Naive thymus-derived CD8-positive, alpha-beta T cell (primary cell): ENCODE measurements around the gene SH3BP4. TPM values are rescaled to one million over a fixed set of nuclear protein-coding genes. Genes with fewer than 3 reads are reported as not detected.

Source experiments
- ATAC-seq, 2 donors: fragments of 150-1000 bp; cut with Tn5 transposase in 1 of 2; sonication (Bioruptor Pico), chemical (Tn5 transposase) in 1 of 2; 1 replicate in 1 of 2; 2 replicates in 1 of 2; pipeline ENCODE4 v1.10.0; 2021; ENCODE audit warnings: mild to moderate bottlenecking in 2 of 2, moderate library complexity in 2 of 2
- POLR2A ChIA-PET: fragments of 350-600 bp; sonication (Branson Sonifier 250); formaldehyde crosslinking; loops from one replicate; lab custom pipeline; 2021; ENCODE audit warnings: antibody characterized with exemption; lab: Charles Lee
- DNase-seq, 10 donors: peaks; one replicate each; pipeline versions ENCODE4 v3.0.0 to v3.0.0-alpha.2; 2020 to 2022
- H3K27ac Mint-ChIP-seq, 10 donors: one replicate each; pipeline ENCODE4 v1.8.0; 2020 to 2022; ENCODE audit warnings: mild to moderate bottlenecking in 10 of 10, mixed read lengths in 10 of 10, moderate library complexity in 4 of 10, inconsistent platforms in 1 of 10
- H3K27me3 Mint-ChIP-seq, 5 donors: one replicate each; pipeline ENCODE4 v1.8.0; 2021 to 2022; ENCODE audit warnings: mixed read lengths in 5 of 5
- H3K36me3 Mint-ChIP-seq, 3 donors: one replicate each; pipeline ENCODE4 v1.8.0; 2020 to 2022; ENCODE audit warnings: mixed read lengths in 3 of 3, mild to moderate bottlenecking in 2 of 3, inconsistent platforms in 1 of 3
- H3K4me1 Mint-ChIP-seq, 4 donors: one replicate each; pipeline ENCODE4 v1.8.0; 2021 to 2022; ENCODE audit warnings: mixed read lengths in 4 of 4
- H3K4me3 Mint-ChIP-seq, 10 donors: one replicate each; pipeline ENCODE4 v1.8.0; 2020 to 2022; ENCODE audit warnings: mild to moderate bottlenecking in 10 of 10, mixed read lengths in 10 of 10, moderate library complexity in 6 of 10, inconsistent platforms in 1 of 10
- H3K9me3 Mint-ChIP-seq, 9 donors: one replicate each; pipeline ENCODE4 v1.8.0; 2020 to 2022; ENCODE audit warnings: mixed read lengths in 9 of 9, mild to moderate bottlenecking in 3 of 9, inconsistent platforms in 1 of 9, moderate library complexity in 1 of 9
- polyA plus RNA-seq, 3 donors: library from polyadenylated mRNA; unstranded; fragments of 300-500 nt; fragmentation: Illumina TruSeq; gene quantifications; one replicate each; pipeline ENCODE4 v1.2.3, GENCODE V29; 2021
- total RNA-seq, 8 experiments: library from RNA in 2 of 8; stranded (reverse) in 2 of 8; gene quantifications; one replicate each; pipeline ENCODE4 v1.2.3 and lab custom pipeline; 2021 to 2026

Gene SH3BP4
- total and polyA plus RNA-seq, 5 experiments from 2014 or later: 0.19 to 0.29 TPM; not detected in 3

GRCh38 chr2:235041221-235041917 is 89.6 kb downstream of the SH3BP4 start:
- Mint-ChIP-seq H3K36me3 (no peaks in the 10 kb centered on the region), H3K27me3 (peaks cover 0 to 12% (median 9%) of the 10 kb centered on the region in 5 donors)
- no peak for DNase-seq

GRCh38 chr2:235041918-235042575 is 90.2 kb downstream of the SH3BP4 start:
- no peak overlapping the region for H3K4me3 Mint-ChIP-seq
- POLR2A ChIA-PET: no interaction called here

More at GRCh38 chr2:235041221-235041917, 89.6 kb downstream of the SH3BP4 start:
- H3K4me1 Mint-ChIP-seq: peaks cover 7 to 26% (median 12%) of the 10 kb centered on the region in 4 donors
- peaks cover 0 to 3% (median 0%) of the 10 kb centered on the region in 9 donors for H3K9me3 Mint-ChIP-seq
- no peak overlapping the region for H3K27ac Mint-ChIP-seq
- POLR2A ChIA-PET: no interaction called here
- no peak overlapping the region for H3K4me3 Mint-ChIP-seq
- ATAC-seq: no peak

GRCh38 chr2:235042576-235043515 is 91.0 kb downstream of the SH3BP4 start:
- Mint-ChIP-seq H3K4me3 (peak overlapping the region in 1 of 10 donors; percentile 45), H3K4me1 (peaks cover 7 to 34% (median 12%) of the 10 kb centered on the region in 4 donors), H3K9me3 (peaks cover 0 to 3% (median 0%) of the 10 kb centered on the region in 9 donors), H3K27me3 (peaks cover 0 to 22% (median 17%) of the 10 kb centered on the region in 5 donors), H3K36me3 (no peaks in the 10 kb centered on the region), H3K27ac (no peak overlapping the region)
- DNase-seq (no peak), ATAC-seq (no peak)
- POLR2A ChIA-PET: no interaction called here

More at GRCh38 chr2:235041918-235042575, 90.2 kb downstream of the SH3BP4 start:
- peaks cover 0 to 3% (median 0%) of the 10 kb centered on the region in 9 donors for H3K9me3 Mint-ChIP-seq
- peaks cover 7 to 33% (median 12%) of the 10 kb centered on the region in 4 donors for H3K4me1 Mint-ChIP-seq
- H3K27ac Mint-ChIP-seq: no peak overlapping the region
- no peaks in the 10 kb centered on the region for H3K36me3 Mint-ChIP-seq
- H3K27me3 Mint-ChIP-seq: peaks cover 0 to 15% (median 13%) of the 10 kb centered on the region in 5 donors
- ATAC-seq (no peak), DNase-seq (no peak)

- ATAC-seq (no peak), DNase-seq (peak in 1 of 10 donors; percentile 14)
- Mint-ChIP-seq H3K9me3 (peaks cover 0 to 3% (median 0%) of the 10 kb centered on the region in 9 donors), H3K4me1 (peaks cover 7 to 42% (median 12%) of the 10 kb centered on the region in 4 donors), H3K27me3 (peaks cover 0 to 25% (median 17%) of the 10 kb centered on the region in 5 donors), H3K27ac (peak overlapping the region in 1 of 10 donors; percentile 46), H3K4me3 (peak overlapping the region in 1 of 10 donors; percentile 42), H3K36me3 (no peaks in the 10 kb centered on the region)
- POLR2A ChIA-PET: no interaction called here
These were observed 92.1 kb downstream of the SH3BP4 start for GRCh38 chr2:235043762-235044500.

- DNase-seq: no peak
- H3K4me1 Mint-ChIP-seq: peaks cover 7 to 43% (median 12%) of the 10 kb centered on the region in 4 donors
- H3K9me3 Mint-ChIP-seq: peaks cover 0 to 3% (median 0%) of the 10 kb centered on the region in 9 donors
- H3K36me3 Mint-ChIP-seq: no peaks in the 10 kb centered on the region
- peak overlapping the region in 2 of 10 donors; percentile 60 to 64 for H3K27ac Mint-ChIP-seq
- no peak for ATAC-seq
- POLR2A ChIA-PET: no interaction called here
- peak overlapping the region in 5 of 10 donors; percentile 35 to 62 (median 53) for H3K4me3 Mint-ChIP-seq
- peaks cover 0 to 25% (median 17%) of the 10 kb centered on the region in 5 donors for H3K27me3 Mint-ChIP-seq
These were observed 92.9 kb downstream of the SH3BP4 start for GRCh38 chr2:235044501-235045271.

GRCh38 chr2:235045336-235045972 is 93.6 kb downstream of the SH3BP4 start:
- peak overlapping the region in 3 of 10 donors; percentile 56 to 64 (median 59) for H3K27ac Mint-ChIP-seq
- peaks cover 0 to 25% (median 17%) of the 10 kb centered on the region in 5 donors for H3K27me3 Mint-ChIP-seq
- H3K9me3 Mint-ChIP-seq: peaks cover 0 to 3% (median 0%) of the 10 kb centered on the region in 9 donors
- peak overlapping the region in 8 of 10 donors; percentile 34 to 62 (median 46) for H3K4me3 Mint-ChIP-seq
- H3K4me1 Mint-ChIP-seq: peaks cover 7 to 45% (median 12%) of the 10 kb centered on the region in 4 donors
- POLR2A ChIA-PET: no interaction called here
- ATAC-seq (peak in 1 of 2 donors; percentile 27), DNase-seq (peak in 2 of 10 donors; percentile 31 to 54)
- no peaks in the 10 kb centered on the region for H3K36me3 Mint-ChIP-seq

GRCh38 chr2:235045973-235046343 is 94.1 kb downstream of the SH3BP4 start:
- H3K9me3 Mint-ChIP-seq: peaks cover 0 to 3% (median 0%) of the 10 kb centered on the region in 9 donors
- H3K27me3 Mint-ChIP-seq: peaks cover 0 to 25% (median 17%) of the 10 kb centered on the region in 5 donors
- H3K36me3 Mint-ChIP-seq: no peaks in the 10 kb centered on the region
- H3K27ac Mint-ChIP-seq: peak overlapping the region in 3 of 10 donors; percentile 59 to 85 (median 64)
- ATAC-seq (no peak), DNase-seq (no peak)
- POLR2A ChIA-PET: no interaction called here
- H3K4me3 Mint-ChIP-seq: peak overlapping the region in 7 of 10 donors; percentile 1 to 62 (median 48)
- H3K4me1 Mint-ChIP-seq: peaks cover 7 to 45% (median 12%) of the 10 kb centered on the region in 4 donors

GRCh38 chr2:235046589-235046988 is 94.8 kb downstream of the SH3BP4 start:
- POLR2A ChIA-PET: no interaction called here
- H3K9me3 Mint-ChIP-seq: peaks cover 0 to 3% (median 0%) of the 10 kb centered on the region in 9 donors
- peaks cover 8 to 51% (median 13%) of the 10 kb centered on the region in 4 donors for H3K4me1 Mint-ChIP-seq
- peaks cover 0 to 28% (median 17%) of the 10 kb centered on the region in 5 donors for H3K27me3 Mint-ChIP-seq
- ATAC-seq (no peak), DNase-seq (no peak)
- H3K27ac Mint-ChIP-seq: no peak overlapping the region
- no peaks in the 10 kb centered on the region for H3K36me3 Mint-ChIP-seq
- peak overlapping the region in 2 of 10 donors; percentile 18 for H3K4me3 Mint-ChIP-seq

- Mint-ChIP-seq H3K4me3 (no peak overlapping the region), H3K4me1 (peaks cover 11 to 52% (median 14%) of the 10 kb centered on the region in 4 donors), H3K9me3 (peaks cover 0 to 3% (median 0%) of the 10 kb centered on the region in 9 donors), H3K27ac (no peak overlapping the region), H3K36me3 (no peaks in the 10 kb centered on the region), H3K27me3 (peaks cover 0 to 37% (median 17%) of the 10 kb centered on the region in 5 donors)
- DNase-seq (peak in 1 of 10 donors; percentile 24), ATAC-seq (no peak)
- POLR2A ChIA-PET: no interaction called here
These were observed 95.6 kb downstream of the SH3BP4 start for GRCh38 chr2:235047171-235048160.

GRCh38 chr2:235048549-235048948 is 96.7 kb downstream of the SH3BP4 start:
- ATAC-seq (no peak), DNase-seq (peak in 1 of 10 donors; percentile 32)
- no peak overlapping the region for H3K27ac Mint-ChIP-seq
- H3K36me3 Mint-ChIP-seq: no peaks in the 10 kb centered on the region
- H3K27me3 Mint-ChIP-seq: peaks cover 0 to 38% (median 17%) of the 10 kb centered on the region in 5 donors
- H3K9me3 Mint-ChIP-seq: peaks cover 0 to 3% (median 0%) of the 10 kb centered on the region in 9 donors
- H3K4me1 Mint-ChIP-seq: peaks cover 11 to 52% (median 14%) of the 10 kb centered on the region in 4 donors
- no peak overlapping the region for H3K4me3 Mint-ChIP-seq
- POLR2A ChIA-PET: no interaction called here
